ENCODE results near the gene XIRP1. TPM values are rescaled to one million over a fixed set of nuclear protein-coding genes. Genes with fewer than 3 reads are reported as not detected.

XIRP1 gene
- total and polyA plus RNA-seq, 4 donors, result 0.01 TPM; not detected in 3

DNA sequence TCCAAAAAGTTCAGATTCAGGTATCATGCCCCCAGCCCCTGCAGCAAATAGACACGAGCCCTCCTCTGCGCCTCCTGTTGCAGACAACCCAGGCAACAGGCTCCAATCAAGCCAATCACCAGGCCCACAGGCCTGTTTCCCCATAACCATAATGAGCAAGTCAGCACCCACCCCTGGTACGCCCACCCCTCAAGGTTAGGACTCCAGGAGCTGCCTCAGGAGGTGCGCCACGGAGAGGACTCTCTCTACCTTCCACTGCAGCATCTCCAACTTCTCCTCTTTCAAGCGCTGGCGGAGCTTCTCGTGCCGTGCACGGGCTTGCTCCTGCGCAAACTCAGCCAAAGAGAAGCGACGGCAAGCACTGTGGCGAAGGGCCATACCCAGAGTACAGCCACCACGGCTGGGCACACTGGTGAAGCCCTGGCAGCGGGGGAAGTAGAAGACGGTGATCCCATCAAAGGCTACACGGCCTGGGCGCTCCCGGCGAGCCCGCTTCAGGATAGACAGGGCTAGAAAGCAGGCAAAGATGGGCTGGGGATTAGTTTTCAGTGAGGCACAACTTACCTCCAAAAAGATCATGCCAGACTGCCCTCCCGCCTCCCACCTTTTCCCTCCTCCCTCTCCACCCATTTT lies 47.5 kb downstream of the XIRP1 start:
- TF ChIP-seq GABPA (IDR thresholded peaks at IDR 0.05 in 1 of 2, conservative IDR thresholded peaks at IDR 0.05 in 1 of 2), result no peak
- TF ChIP-seq, protein P1, sequence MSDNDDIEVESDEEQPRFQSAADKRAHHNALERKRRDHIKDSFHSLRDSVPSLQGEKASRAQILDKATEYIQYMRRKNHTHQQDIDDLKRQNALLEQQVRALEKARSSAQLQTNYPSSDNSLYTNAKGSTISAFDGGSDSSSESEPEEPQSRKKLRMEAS (IDR thresholded peaks at IDR 0.05), result no peak
- TF ChIP-seq, protein P2, sequence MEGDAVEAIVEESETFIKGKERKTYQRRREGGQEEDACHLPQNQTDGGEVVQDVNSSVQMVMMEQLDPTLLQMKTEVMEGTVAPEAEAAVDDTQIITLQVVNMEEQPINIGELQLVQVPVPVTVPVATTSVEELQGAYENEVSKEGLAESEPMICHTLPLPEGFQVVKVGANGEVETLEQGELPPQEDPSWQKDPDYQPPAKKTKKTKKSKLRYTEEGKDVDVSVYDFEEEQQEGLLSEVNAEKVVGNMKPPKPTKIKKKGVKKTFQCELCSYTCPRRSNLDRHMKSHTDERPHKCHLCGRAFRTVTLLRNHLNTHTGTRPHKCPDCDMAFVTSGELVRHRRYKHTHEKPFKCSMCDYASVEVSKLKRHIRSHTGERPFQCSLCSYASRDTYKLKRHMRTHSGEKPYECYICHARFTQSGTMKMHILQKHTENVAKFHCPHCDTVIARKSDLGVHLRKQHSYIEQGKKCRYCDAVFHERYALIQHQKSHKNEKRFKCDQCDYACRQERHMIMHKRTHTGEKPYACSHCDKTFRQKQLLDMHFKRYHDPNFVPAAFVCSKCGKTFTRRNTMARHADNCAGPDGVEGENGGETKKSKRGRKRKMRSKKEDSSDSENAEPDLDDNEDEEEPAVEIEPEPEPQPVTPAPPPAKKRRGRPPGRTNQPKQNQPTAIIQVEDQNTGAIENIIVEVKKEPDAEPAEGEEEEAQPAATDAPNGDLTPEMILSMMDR (IDR thresholded peaks at IDR 0.05; ENCODE audit: low read depth, low read length, missing input control), result no peak
- Histone ChIP-seq H3K27ac (ENCODE audit: low read depth in 1 of 2, low read length in 2 of 2) (no peak overlapping the region), H3K9me3 (ENCODE audit: control insufficient read depth in 4 of 4, low read length in 3 of 4) (no peaks in the 10 kb centered on the region), H3K4me1 (ENCODE audit: control insufficient read depth in 4 of 4, insufficient read depth in 4 of 4, low read length in 3 of 4) (peaks cover 22 to 62% (median 51%) of the 10 kb centered on the region in 4 donors), H3K9ac (ENCODE audit: low read depth in 1 of 2, low read length in 2 of 2) (no peak overlapping the region), H3K4me3 (ENCODE audit: low read depth in 1 of 3, low read length in 3 of 3) (no peak overlapping the region), H3K27me3 (ENCODE audit: control insufficient read depth in 4 of 4, insufficient read depth in 4 of 4, low read length in 3 of 4) (no peaks in the 10 kb centered on the region), H3K36me3 (ENCODE audit: control insufficient read depth in 4 of 4, insufficient read depth in 3 of 4, low read depth in 1 of 4, low read length in 3 of 4) (peaks cover 22 to 57% (median 49%) of the 10 kb centered on the region in 4 donors)
- DNase-seq (ENCODE audit: low spot score), result peak; percentile 23
- WGBS, result 96% methylated on average over 23 of the region's 23 CpGs

DNA sequence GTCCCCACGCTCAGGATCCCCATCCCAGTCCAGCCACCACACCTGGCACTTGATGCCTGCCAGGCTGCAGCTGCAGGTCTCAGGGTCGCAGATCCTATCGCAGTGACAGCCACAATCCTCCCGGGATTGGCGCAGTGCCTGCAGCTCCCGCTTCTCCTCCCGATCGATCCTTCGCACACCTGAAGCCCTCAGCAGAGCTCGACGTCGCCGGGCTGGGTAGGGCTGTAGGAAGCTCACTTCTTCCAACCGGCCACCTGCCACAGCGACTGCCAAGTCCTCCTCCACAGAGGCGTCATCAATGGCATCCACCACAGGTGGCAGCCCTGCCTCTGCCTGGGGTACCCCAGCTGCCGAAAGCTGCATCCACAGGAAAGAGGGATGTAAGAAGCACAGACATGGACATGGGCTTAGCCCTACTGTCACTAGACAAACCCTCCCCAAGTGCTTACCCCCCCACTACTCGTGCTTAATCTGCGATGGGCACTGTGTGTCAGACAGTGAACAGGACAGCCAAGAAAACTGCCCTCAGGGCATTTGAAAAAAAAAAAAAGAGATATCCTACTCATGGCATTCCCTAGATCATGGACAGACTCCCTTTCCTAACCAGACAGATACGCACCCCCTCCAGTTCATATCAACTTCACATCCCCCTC lies 48.2 kb downstream of the XIRP1 start:
- Histone ChIP-seq H3K27me3 (ENCODE audit: control insufficient read depth in 4 of 4, insufficient read depth in 4 of 4, low read length in 3 of 4) (no peaks in the 10 kb centered on the region), H3K9ac (ENCODE audit: low read depth in 1 of 2, low read length in 2 of 2) (no peak overlapping the region), H3K27ac (ENCODE audit: low read depth in 1 of 2, low read length in 2 of 2) (no peak overlapping the region), H3K4me1 (ENCODE audit: control insufficient read depth in 4 of 4, insufficient read depth in 4 of 4, low read length in 3 of 4) (peaks cover 22 to 56% (median 44%) of the 10 kb centered on the region in 4 donors), H3K9me3 (ENCODE audit: control insufficient read depth in 4 of 4, low read length in 3 of 4) (no peaks in the 10 kb centered on the region), H3K36me3 (ENCODE audit: control insufficient read depth in 4 of 4, insufficient read depth in 3 of 4, low read depth in 1 of 4, low read length in 3 of 4) (peaks cover 22 to 57% (median 49%) of the 10 kb centered on the region in 4 donors), H3K4me3 (ENCODE audit: low read depth in 1 of 3, low read length in 3 of 3) (no peak overlapping the region)
- WGBS, result 91% methylated on average over 20 of the region's 20 CpGs
- no peak for TF ChIP-seq EGR1 (IDR thresholded peaks at IDR 0.05; ENCODE audit: low read depth in 2 of 2)
- no peak for TF ChIP-seq JUND (IDR thresholded peaks at IDR 0.05)
- no peak for TF ChIP-seq FOXA2 (IDR thresholded peaks at IDR 0.05)
- no peak for TF ChIP-seq GABPA (IDR thresholded peaks at IDR 0.05 in 1 of 2, conservative IDR thresholded peaks at IDR 0.05 in 1 of 2)
- TF ChIP-seq, protein P3, sequence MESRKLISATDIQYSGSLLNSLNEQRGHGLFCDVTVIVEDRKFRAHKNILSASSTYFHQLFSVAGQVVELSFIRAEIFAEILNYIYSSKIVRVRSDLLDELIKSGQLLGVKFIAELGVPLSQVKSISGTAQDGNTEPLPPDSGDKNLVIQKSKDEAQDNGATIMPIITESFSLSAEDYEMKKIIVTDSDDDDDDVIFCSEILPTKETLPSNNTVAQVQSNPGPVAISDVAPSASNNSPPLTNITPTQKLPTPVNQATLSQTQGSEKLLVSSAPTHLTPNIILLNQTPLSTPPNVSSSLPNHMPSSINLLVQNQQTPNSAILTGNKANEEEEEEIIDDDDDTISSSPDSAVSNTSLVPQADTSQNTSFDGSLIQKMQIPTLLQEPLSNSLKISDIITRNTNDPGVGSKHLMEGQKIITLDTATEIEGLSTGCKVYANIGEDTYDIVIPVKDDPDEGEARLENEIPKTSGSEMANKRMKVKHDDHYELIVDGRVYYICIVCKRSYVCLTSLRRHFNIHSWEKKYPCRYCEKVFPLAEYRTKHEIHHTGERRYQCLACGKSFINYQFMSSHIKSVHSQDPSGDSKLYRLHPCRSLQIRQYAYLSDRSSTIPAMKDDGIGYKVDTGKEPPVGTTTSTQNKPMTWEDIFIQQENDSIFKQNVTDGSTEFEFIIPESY (IDR thresholded peaks at IDR 0.05), result no peak
- no peak for TF ChIP-seq YY1 (IDR thresholded peaks at IDR 0.05)
- no peak for TF ChIP-seq HNF4A (conservative IDR thresholded peaks at IDR 0.05)
- TF ChIP-seq RXRA (IDR thresholded peaks at IDR 0.05), result no peak
- TF ChIP-seq, protein P2 (IDR thresholded peaks at IDR 0.05; ENCODE audit: low read depth, low read length, missing input control), result no peak
- TF ChIP-seq FOXA1 (IDR thresholded peaks at IDR 0.05), result no peak
- TF ChIP-seq TAF1 (conservative IDR thresholded peaks at IDR 0.05), result no peak
- no peak for TF ChIP-seq NR2F2 (IDR thresholded peaks at IDR 0.05)
- TF ChIP-seq, protein P4, sequence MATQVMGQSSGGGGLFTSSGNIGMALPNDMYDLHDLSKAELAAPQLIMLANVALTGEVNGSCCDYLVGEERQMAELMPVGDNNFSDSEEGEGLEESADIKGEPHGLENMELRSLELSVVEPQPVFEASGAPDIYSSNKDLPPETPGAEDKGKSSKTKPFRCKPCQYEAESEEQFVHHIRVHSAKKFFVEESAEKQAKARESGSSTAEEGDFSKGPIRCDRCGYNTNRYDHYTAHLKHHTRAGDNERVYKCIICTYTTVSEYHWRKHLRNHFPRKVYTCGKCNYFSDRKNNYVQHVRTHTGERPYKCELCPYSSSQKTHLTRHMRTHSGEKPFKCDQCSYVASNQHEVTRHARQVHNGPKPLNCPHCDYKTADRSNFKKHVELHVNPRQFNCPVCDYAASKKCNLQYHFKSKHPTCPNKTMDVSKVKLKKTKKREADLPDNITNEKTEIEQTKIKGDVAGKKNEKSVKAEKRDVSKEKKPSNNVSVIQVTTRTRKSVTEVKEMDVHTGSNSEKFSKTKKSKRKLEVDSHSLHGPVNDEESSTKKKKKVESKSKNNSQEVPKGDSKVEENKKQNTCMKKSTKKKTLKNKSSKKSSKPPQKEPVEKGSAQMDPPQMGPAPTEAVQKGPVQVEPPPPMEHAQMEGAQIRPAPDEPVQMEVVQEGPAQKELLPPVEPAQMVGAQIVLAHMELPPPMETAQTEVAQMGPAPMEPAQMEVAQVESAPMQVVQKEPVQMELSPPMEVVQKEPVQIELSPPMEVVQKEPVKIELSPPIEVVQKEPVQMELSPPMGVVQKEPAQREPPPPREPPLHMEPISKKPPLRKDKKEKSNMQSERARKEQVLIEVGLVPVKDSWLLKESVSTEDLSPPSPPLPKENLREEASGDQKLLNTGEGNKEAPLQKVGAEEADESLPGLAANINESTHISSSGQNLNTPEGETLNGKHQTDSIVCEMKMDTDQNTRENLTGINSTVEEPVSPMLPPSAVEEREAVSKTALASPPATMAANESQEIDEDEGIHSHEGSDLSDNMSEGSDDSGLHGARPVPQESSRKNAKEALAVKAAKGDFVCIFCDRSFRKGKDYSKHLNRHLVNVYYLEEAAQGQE (IDR thresholded peaks at IDR 0.05), result no peak
- TF ChIP-seq RAD21 (IDR thresholded peaks at IDR 0.05), result no peak
- no peak for DNase-seq (ENCODE audit: low spot score)
